GM21529 (cell line): ENCODE measurements around the gene NPIPB6.

Experiments
- ATAC-seq: cut with Tn5 transposase; IDR thresholded peaks from one replicate; pipeline ENCODE4 v1.9.1; 2021; ENCODE audit not compliant: unreplicated experiment

Gene NPIPB6

GRCh38 chr16:28324235-28324886, 38.9 kb downstream of the NPIPB6 start:
- no peak for ATAC-seq

- ATAC-seq = no peak
Measured at GRCh38 chr16:28321700-28322411, 41.5 kb downstream of the NPIPB6 start.

GRCh38 chr16:28320741-28321140, 42.6 kb downstream of the NPIPB6 start:
- ATAC-seq = no peak

GRCh38 chr16:28320023-28320561, 43.2 kb downstream of the NPIPB6 start:
- no peak for ATAC-seq

GRCh38 chr16:28319476-28320022, 43.8 kb downstream of the NPIPB6 start:
- no peak for ATAC-seq

GRCh38 chr16:28318042-28318744, 45.1 kb downstream of the NPIPB6 start:
- ATAC-seq = no peak

GRCh38 chr16:28317040-28317880, 46.0 kb downstream of the NPIPB6 start:
- no peak for ATAC-seq

- ATAC-seq = no peak
Measured at GRCh38 chr16:28316054-28316453, 47.3 kb downstream of the NPIPB6 start.

GRCh38 chr16:28313587-28313986, 49.7 kb downstream of the NPIPB6 start:
- ATAC-seq = no peak

- ATAC-seq = no peak
Measured at GRCh38 chr16:28312327-28312726, 51.0 kb downstream of the NPIPB6 start.

GRCh38 chr16:28311913-28312312, 51.4 kb downstream of the NPIPB6 start:
- ATAC-seq = no peak

GRCh38 chr16:28311413-28311812, 51.9 kb downstream of the NPIPB6 start:
- ATAC-seq = no peak

- no peak for ATAC-seq
Measured at GRCh38 chr16:28310796-28311195, 52.5 kb downstream of the NPIPB6 start.

GRCh38 chr16:28309811-28310311, 53.4 kb downstream of the NPIPB6 start:
- ATAC-seq = no peak

GRCh38 chr16:28308794-28309584, 54.3 kb downstream of the NPIPB6 start:
- no peak for ATAC-seq

GRCh38 chr16:28307936-28308335, 55.4 kb downstream of the NPIPB6 start:
- ATAC-seq = no peak

GRCh38 chr16:28304214-28304613, 59.1 kb downstream of the NPIPB6 start:
- no peak for ATAC-seq

GRCh38 chr16:28303132-28303531, 60.2 kb downstream of the NPIPB6 start:
- ATAC-seq = no peak

- no peak for ATAC-seq
Measured at GRCh38 chr16:28301620-28302019, 61.7 kb downstream of the NPIPB6 start.

GRCh38 chr16:28301154-28301553, 62.2 kb downstream of the NPIPB6 start:
- no peak for ATAC-seq
